A549 (cell line): ENCODE data around the gene GSTK1. TPM values are rescaled to one million over a fixed set of nuclear protein-coding genes. Genes with fewer than 3 reads are reported as not detected.
A peak's percentile ranks its signal among the peaks of the same experiment; 100 is the strongest.

Experiments
- ATAC-seq, 2 experiments: fragments of 200-7000 bp in 1 of 2; fragments of >200 bp in 1 of 2; cut with Nextera tagmentation in 1 of 2; cut with Tn5 transposase in 1 of 2; 3 replicates each; pipeline versions ENCODE4 v1.8.0 to v1.9.1; 2018 to 2020; ENCODE audit warnings: mild to moderate bottlenecking in 1 of 2, moderate library complexity in 1 of 2
- CTCF ChIA-PET: fragments of 300-600 bp; sonication (Branson Sonifier 250); formaldehyde crosslinking; extraction: SDS; loops from one replicate; lab custom pipeline; 2021; ENCODE audit warnings: antibody characterized with exemption, inconsistent platforms; lab: Yijun Ruan, JAX
- POLR2A ChIA-PET: fragments of 350-600 bp; formaldehyde crosslinking; extraction: SDS; loops from one replicate; lab custom pipeline; 2021; ENCODE audit warnings: antibody characterized with exemption, inconsistent platforms; lab: Yijun Ruan, JAX
- DNase-seq, 2 experiments: peaks; one replicate each; pipeline versions ENCODE4 v3.0.0 to v3.0.0-alpha.2; 2011 to 2016; ENCODE audit warnings: low read depth in 1 of 2, low spot score in 1 of 2
- FAIRE-seq: peaks from 2 replicates; lab custom pipeline; 2011; peaks lifted over from hg19 to GRCh38; lab: Jason Lieb, UNC
- H3K27ac ChIP-seq, 2 experiments: fragments of >200 bp; sonication (Bioruptor Twin); formaldehyde crosslinking; 3 replicates each; pipeline ENCODE4 v1.5.1; 2016 to 2017
- H3K4me1 ChIP-seq: fragments of >200 bp; sonication (Bioruptor Twin); formaldehyde crosslinking; 3 replicates; pipeline ENCODE4 v1.6.1; 2016
- H3K4me2 ChIP-seq: fragments of >200 bp; sonication (Bioruptor Twin); formaldehyde crosslinking; 3 replicates; pipeline ENCODE4 v1.6.1; 2016
- H3K4me3 ChIP-seq: fragments of >200 bp; sonication (Bioruptor Twin); formaldehyde crosslinking; 3 replicates; pipeline ENCODE4 v1.5.1; 2016
- H3K9me3 ChIP-seq: fragments of >200 bp; sonication (Bioruptor Twin); formaldehyde crosslinking; 3 replicates; pipeline ENCODE4 v1.6.1; 2016
- CEBPB ChIP-seq, 2 experiments: fragments of >200 bp in 1 of 2; sonication (Bioruptor Twin) in 1 of 2; formaldehyde crosslinking in 1 of 2; IDR thresholded peaks; 2 replicates each; pipeline ENCODE4 v1.6.1; 2012 to 2016
- CHD2 ChIP-seq: fragments of 150-350 bp; IDR thresholded peaks from 2 replicates; pipeline ENCODE4 v1.6.1; 2014; ENCODE audit warnings: low read length; ENCODE audit not compliant: partially characterized antibody
- CTCF ChIP-seq: fragments of >200 bp; sonication (Bioruptor Twin); formaldehyde crosslinking; IDR thresholded peaks from 3 replicates; pipeline ENCODE4 v1.5.1; 2016
- HMGXB4 ChIP-seq: fragments of 250-450 bp; sonication (Bioruptor Pico); IDR thresholded peaks from 2 replicates; pipeline ENCODE4 v1.5.0; 2021; ENCODE audit warnings: mild to moderate bottlenecking, moderate library complexity, borderline replicate concordance
- HOXA7 ChIP-seq: fragments of 250-450 bp; sonication (Bioruptor Pico); IDR thresholded peaks from 2 replicates; pipeline ENCODE4 v1.5.0; 2020; ENCODE audit warnings: mild to moderate bottlenecking, moderate library complexity
- JUN ChIP-seq, 2 experiments: fragments of >200 bp; sonication (Bioruptor Twin); formaldehyde crosslinking; IDR thresholded peaks; 2 replicates in 1 of 2; 3 replicates in 1 of 2; pipeline ENCODE4 v1.6.1; 2016 to 2017
- MAZ ChIP-seq: fragments of 150-350 bp; IDR thresholded peaks from 2 replicates; pipeline ENCODE4 v1.6.1; 2014; ENCODE audit warnings: antibody characterized with exemption, low read depth, low read length, borderline replicate concordance
- PHF8 ChIP-seq: fragments of 200-600 bp; sonication (generic); IDR thresholded peaks from 2 replicates; pipeline ENCODE4 v1.6.1; 2016; ENCODE audit warnings: low read depth, mild to moderate bottlenecking, antibody characterized with exemption, moderate library complexity, borderline replicate concordance
- RAD21 ChIP-seq, 2 experiments: fragments of >200 bp in 1 of 2; sonication (Bioruptor Twin) in 1 of 2; formaldehyde crosslinking in 1 of 2; IDR thresholded peaks in 1 of 2; conservative IDR thresholded peaks in 1 of 2; 2 replicates in 1 of 2; 3 replicates in 1 of 2; pipeline ENCODE4 v1.6.1; 2012 to 2018; ENCODE audit warnings: inconsistent platforms in 1 of 2
- REST ChIP-seq: fragments of 200-600 bp; sonication (generic); IDR thresholded peaks from 2 replicates; pipeline ENCODE4 v1.6.1; 2016; ENCODE audit warnings: antibody characterized with exemption, mild to moderate bottlenecking, moderate library complexity
- RNF2 ChIP-seq: fragments of 200-600 bp; sonication (generic); IDR thresholded peaks from 2 replicates; pipeline ENCODE4 v1.6.1; 2016; ENCODE audit warnings: low read depth, mild to moderate bottlenecking, antibody characterized with exemption, moderate library complexity, borderline replicate concordance
- SMC3 ChIP-seq: fragments of >200 bp; sonication (Bioruptor Twin); formaldehyde crosslinking; IDR thresholded peaks from 3 replicates; pipeline ENCODE4 v1.6.1; 2018; ENCODE audit warnings: inconsistent platforms
- TP53 ChIP-seq: fragments of 250-450 bp; sonication (Bioruptor Pico); IDR thresholded peaks from 2 replicates; pipeline ENCODE4 v1.5.0; 2021; ENCODE audit warnings: mild to moderate bottlenecking, moderate library complexity
- ZC3H11A ChIP-seq: fragments of 450-650 bp; IDR thresholded peaks from 2 replicates; pipeline ENCODE4 v1.6.1; 2014; ENCODE audit warnings: antibody characterized with exemption, mild to moderate bottlenecking
- WGBS: methylation state at CpG from one replicate; pipeline ENCODE4 v1.1.6; 2017; ENCODE audit errors: missing lambda C conversion rate; 5-methylcytosine and 5-hydroxymethylcytosine counted together
- polyA plus RNA-seq, 4 experiments: library from polyadenylated mRNA; depleted of rRNA in 3 of 4; stranded (reverse); fragments of >200 nt; fragmentation: RNase III in 1 of 4; extraction: RNeasy Plus Mini Kit Qiagen cat#74134 plus additional on column Dnase treatment in 1 of 4; gene quantifications; 2 replicates in 3 of 4; 3 replicates in 1 of 4; pipeline ENCODE4 v1.2.3, GENCODE V29; 2011 to 2017

The GSTK1 gene
- polyA plus RNA-seq, 2 of the 4 experiments (the other 2 are of a cell fraction): 76.6 to 91.5 TPM

GRCh38 chr7:143303733-143304132, 40.5 kb downstream of the GSTK1 start (continued):
- TF ChIP-seq REST (no peak), HOXA7 (CRISPR knock-in tag) (no peak), TP53 (CRISPR knock-in tag) (no peak), ZC3H11A (no peak)
- TF ChIP-seq, all 56 proteins: peak for 0

- 87% methylated on average over 6 of the region's 6 CpGs for WGBS
- POLR2A ChIA-PET: no interaction called here
- no peak overlapping the region for H3K27ac ChIP-seq
- DNase-seq: no peak
- no peak for TF ChIP-seq MAZ
- TF ChIP-seq CEBPB (IDR thresholded peaks at IDR 0.05): no peak
- no peak for TF ChIP-seq RNF2
- no peak for TF ChIP-seq HMGXB4
- TF ChIP-seq CHD2: no peak
- no peak for TF ChIP-seq JUN (IDR thresholded peaks at IDR 0.05)
- no peak overlapping the region for H3K4me3 ChIP-seq
- CTCF ChIA-PET: interaction anchor here (0.9 to 3.4 kb wide), 16 partner anchors 9 to 116 kb away, joined by 3 to 37 read pairs (median 6); partner anchors contain the start of genes CASP2, CLCN1 and GSTK1
- H3K9me3 ChIP-seq: no peaks in the 10 kb centered on the region
- peak in 1 of 2 experiments; percentile 13; a peak in 3 of 6 replicates for ATAC-seq
- H3K4me1 ChIP-seq: no peaks in the 10 kb centered on the region
- no peak overlapping the region for H3K4me2 ChIP-seq
- no peak for FAIRE-seq
These were observed 41.7 kb downstream of the GSTK1 start for GRCh38 chr7:143304938-143305337.

GRCh38 chr7:143305423-143306070, 42.3 kb downstream of the GSTK1 start:
- Histone ChIP-seq H3K9me3 (no peaks in the 10 kb centered on the region), H3K4me2 (no peak overlapping the region), H3K4me3 (no peak overlapping the region), H3K27ac (no peak overlapping the region), H3K4me1 (no peaks in the 10 kb centered on the region)
- FAIRE-seq (no peak), ATAC-seq (peak; percentile 93 to 98), DNase-seq (peak; percentile 69 to 78)
- CTCF ChIA-PET: interaction anchor here (0.6 to 3.4 kb wide), 21 partner anchors 10 to 301 kb away, joined by 3 to 37 read pairs (median 4); partner anchors contain the start of genes CASP2, CLCN1 and GSTK1
- TF ChIP-seq SMC3 (peak; percentile 67), CTCF (peak; percentile 72), PHF8 (no peak), RAD21 (conservative IDR thresholded peaks at IDR 0.05 in 1 of 2, IDR thresholded peaks at IDR 0.05 in 1 of 2) (peak; percentile 66 to 72)
- WGBS: 42% methylated on average over 10 of the region's 10 CpGs
- POLR2A ChIA-PET: no interaction called here
